HG02973 (cell line): ENCODE measurements around the gene MYOF.
"Not testable (repeated sequence)": the region's sequence is repeated elsewhere in the genome, so short reads cannot be mapped to it uniquely, and the experiment has no call there.

ENCODE experiments used
- ATAC-seq: cut with Tn5 transposase; IDR thresholded peaks from one replicate; pipeline ENCODE4 v1.9.1; 2021; ENCODE audit warnings: moderate library complexity; ENCODE audit not compliant: unreplicated experiment

The MYOF gene

GRCh38 chr10:93478873-93479272 lies 3.3 kb downstream of the MYOF start:
- ATAC-seq, result no peak

- no peak for ATAC-seq
Measured at GRCh38 chr10:93476756-93477155, 5.4 kb downstream of the MYOF start.

- no peak for ATAC-seq
Measured at GRCh38 chr10:93475871-93476270, 6.3 kb downstream of the MYOF start.

GRCh38 chr10:93475227-93475626 lies 6.9 kb downstream of the MYOF start:
- ATAC-seq, result no peak

- no peak for ATAC-seq
Measured at GRCh38 chr10:93473804-93474472, 8.2 kb downstream of the MYOF start.

- no peak for ATAC-seq
Measured at GRCh38 chr10:93473161-93473560, 9.0 kb downstream of the MYOF start.

- no peak for ATAC-seq
Measured at GRCh38 chr10:93471110-93471651, 11.0 kb downstream of the MYOF start.

GRCh38 chr10:93469454-93469853 lies 12.7 kb downstream of the MYOF start:
- no peak for ATAC-seq

GRCh38 chr10:93468461-93469213 lies 13.5 kb downstream of the MYOF start:
- no peak for ATAC-seq

GRCh38 chr10:93467635-93468034 lies 14.5 kb downstream of the MYOF start:
- ATAC-seq, result not testable (repeated sequence)

GRCh38 chr10:93465806-93466675 lies 16.1 kb downstream of the MYOF start:
- no peak for ATAC-seq

GRCh38 chr10:93464776-93465388 lies 17.3 kb downstream of the MYOF start:
- no peak for ATAC-seq

- no peak for ATAC-seq
Measured at GRCh38 chr10:93463723-93464476, 18.2 kb downstream of the MYOF start.

GRCh38 chr10:93462881-93463280 lies 19.3 kb downstream of the MYOF start:
- ATAC-seq, result no peak

GRCh38 chr10:93462371-93462770 lies 19.8 kb downstream of the MYOF start:
- ATAC-seq, result no peak

- no peak for ATAC-seq
Measured at GRCh38 chr10:93461807-93462178, 20.3 kb downstream of the MYOF start.

GRCh38 chr10:93461109-93461806 lies 20.9 kb downstream of the MYOF start:
- ATAC-seq, result no peak

GRCh38 chr10:93459466-93459865 lies 22.7 kb downstream of the MYOF start:
- ATAC-seq, result no peak

- no peak for ATAC-seq
Measured at GRCh38 chr10:93458821-93459257, 23.3 kb downstream of the MYOF start.

GRCh38 chr10:93457511-93457910 lies 24.6 kb downstream of the MYOF start:
- ATAC-seq, result no peak
